NCI-H748 (cell line): ENCODE results near the gene SLIT1.

ENCODE experiments used
- DNase-seq: peaks from one replicate; lab custom pipeline; 2025; ENCODE audit not compliant: unreplicated experiment; lab: John Stamatoyannopoulos, UW

Gene SLIT1

GRCh38 chr10:97066877-97067555 lies 118.7 kb downstream of the SLIT1 start:
- no peak for DNase-seq

DNA sequence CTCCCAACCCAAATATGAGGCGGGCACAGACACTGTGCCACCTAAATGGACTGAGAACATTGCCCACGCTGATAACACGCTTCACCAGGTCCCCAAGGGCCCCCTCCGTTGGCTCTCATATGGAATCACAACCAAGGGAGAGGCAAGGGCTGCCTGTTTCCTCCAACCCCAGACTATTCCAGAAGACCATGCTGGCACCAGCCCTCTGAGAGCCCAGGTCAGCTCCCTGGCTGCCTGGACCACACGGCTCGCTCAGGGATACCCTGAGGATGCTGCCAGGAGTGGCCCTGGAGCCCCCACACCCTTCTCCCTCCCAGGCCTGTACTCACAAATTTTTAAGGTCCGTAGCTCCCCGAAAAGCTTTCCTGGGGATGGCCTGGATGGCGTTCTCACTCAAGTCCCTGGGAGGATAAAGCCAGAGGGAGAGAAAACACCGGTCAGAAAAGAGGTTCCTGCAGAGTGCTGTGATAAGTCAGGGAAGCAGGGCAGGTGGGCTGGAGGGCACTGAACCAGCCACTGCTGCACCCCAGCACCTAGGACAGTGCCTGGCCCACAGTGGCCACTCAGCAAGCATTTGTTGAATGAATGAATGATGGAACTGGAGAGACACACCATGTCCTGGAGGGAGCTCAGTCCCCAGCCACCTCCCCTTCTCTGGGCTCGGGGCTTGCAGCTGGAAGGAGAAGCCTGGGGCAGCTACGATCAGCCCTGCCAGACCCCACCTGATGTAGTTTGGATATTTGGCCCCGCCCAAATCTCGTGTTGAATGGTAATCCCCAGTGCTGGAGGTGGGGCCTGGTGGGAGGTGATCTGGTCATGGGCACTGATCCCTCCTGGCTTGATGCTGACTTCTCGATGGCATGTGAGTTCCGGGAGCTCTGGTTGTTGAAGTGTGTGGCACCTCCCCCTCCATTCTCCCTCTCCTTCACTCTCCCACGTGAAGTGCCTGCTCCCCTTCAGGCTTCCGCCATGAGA lies 119.8 kb downstream of the SLIT1 start:
- no peak for DNase-seq

- DNase-seq: no peak
Measured at GRCh38 chr10:97065128-97065527, 120.6 kb downstream of the SLIT1 start.

GRCh38 chr10:97063983-97064837 lies 121.5 kb downstream of the SLIT1 start:
- no peak for DNase-seq

- no peak for DNase-seq
Measured at GRCh38 chr10:97063271-97063982, 122.3 kb downstream of the SLIT1 start.

DNA sequence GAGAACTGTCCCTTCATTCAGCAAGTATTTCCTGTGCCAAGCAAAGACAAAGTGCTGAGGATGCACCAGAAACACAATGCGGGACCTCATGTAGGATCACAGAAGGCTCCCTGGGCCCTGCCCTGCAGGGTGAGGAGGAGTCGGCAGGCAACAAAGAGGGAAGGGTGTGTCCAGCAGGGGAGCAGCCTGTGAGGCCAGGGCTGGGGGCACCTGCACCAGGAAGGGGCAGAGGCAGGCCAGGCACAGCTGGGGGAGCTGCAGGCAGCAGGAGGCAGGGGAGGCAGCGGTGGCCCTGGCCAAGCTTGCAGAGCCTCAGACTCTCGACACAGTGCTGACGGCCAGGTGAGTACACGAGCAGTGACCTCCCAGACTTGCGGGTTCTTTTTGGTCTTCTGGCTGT lies 123.3 kb downstream of the SLIT1 start:
- no peak for DNase-seq

- no peak for DNase-seq
Measured at GRCh38 chr10:97062046-97062445, 123.7 kb downstream of the SLIT1 start.

DNA sequence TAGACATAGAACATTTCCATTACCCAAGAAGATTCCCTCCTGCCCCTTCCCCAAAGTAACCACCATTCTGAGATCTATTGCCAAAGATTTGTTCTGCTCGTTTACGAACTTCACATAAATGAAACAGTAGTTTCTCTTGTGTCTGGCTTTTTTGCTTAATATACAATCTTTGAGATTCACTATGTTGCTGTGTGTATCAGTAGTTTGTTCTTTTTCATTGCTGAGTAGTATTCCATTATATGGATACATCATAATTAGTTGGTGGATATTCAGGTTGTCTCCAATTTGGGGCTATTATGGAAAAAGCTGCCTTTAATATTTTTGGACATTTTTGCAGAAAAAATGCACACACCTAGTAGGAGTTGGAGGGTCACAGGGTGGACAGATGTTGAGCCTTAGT lies 124.3 kb downstream of the SLIT1 start:
- no peak for DNase-seq

DNA sequence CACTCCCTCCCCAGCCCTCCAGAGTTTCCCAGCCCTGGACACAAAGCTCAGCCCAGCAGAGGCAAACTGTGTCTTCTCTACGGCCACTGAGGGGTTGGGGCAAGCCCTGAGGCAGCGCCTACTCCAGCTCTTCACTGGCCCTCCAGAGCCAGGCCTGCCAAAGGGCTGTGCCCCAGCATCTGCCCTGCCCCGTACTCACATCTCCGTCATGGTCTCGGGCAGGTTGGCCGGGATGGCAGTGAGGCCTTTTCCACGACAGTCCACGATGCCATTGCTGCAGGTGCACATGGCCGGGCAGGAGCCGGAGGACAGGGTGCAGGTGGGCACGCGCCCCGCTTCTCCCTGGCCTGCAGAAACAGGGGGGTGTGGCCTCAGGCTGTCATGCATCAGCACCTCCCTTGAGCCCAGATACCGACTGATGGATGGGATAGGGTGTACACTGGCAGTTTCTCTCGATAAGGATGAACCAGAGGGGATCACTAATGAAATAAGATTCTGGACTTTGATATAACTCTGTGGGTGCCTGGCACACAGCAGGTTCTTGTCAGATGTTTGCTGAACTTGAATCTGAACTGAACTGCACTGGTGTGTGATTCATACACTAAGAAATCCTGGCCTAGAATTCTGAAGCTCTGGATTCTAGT lies 125.2 kb downstream of the SLIT1 start:
- DNase-seq: no peak

DNA sequence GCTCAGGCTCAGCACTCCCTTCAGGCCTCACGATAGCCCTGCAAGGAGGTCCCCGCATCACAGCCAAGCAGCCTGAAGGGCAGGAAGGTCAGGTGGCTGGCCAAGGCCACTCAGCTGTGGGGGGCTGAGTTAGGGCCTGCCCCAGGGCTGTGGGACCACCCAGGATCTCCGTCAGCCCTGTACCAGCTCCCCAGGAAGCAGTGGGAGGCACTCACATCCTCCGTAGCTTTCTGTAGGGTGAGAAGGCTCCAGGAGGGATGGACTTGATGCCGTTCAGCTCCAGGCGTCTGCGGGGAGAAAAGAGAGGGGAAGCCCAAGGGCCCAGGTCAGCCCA lies 125.9 kb downstream of the SLIT1 start:
- no peak for DNase-seq

GRCh38 chr10:97059006-97059871 lies 126.5 kb downstream of the SLIT1 start:
- DNase-seq: no peak

DNA sequence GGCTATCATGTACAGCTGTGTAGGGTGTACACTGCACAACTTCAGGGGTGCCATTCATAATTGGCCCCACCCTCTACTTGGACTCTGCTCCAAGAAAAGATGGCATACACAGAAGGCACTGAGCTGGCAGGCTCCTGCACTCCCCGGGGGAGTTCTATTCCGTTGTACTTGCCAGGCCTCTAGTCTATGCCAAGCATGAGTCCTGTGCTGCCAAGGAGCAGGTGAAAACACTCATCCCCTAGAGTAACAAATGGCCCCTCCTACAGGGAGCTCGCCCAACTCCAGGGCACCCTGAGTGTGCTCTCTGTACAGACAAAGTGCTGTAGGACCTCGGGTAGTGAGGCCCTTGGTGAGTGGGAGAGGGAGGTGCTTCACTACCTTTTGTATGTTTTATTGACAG lies 127.2 kb downstream of the SLIT1 start:
- DNase-seq: no peak

- no peak for DNase-seq
Measured at GRCh38 chr10:97057491-97058235, 128.1 kb downstream of the SLIT1 start.

- DNase-seq: no peak
Measured at GRCh38 chr10:97056003-97056630, 129.6 kb downstream of the SLIT1 start.

- peak; percentile 40 for DNase-seq
Measured at GRCh38 chr10:97053276-97053675, 132.5 kb downstream of the SLIT1 start.

GRCh38 chr10:97050956-97051496 lies 134.7 kb downstream of the SLIT1 start:
- no peak for DNase-seq

- no peak for DNase-seq
Measured at GRCh38 chr10:97050205-97050745, 135.5 kb downstream of the SLIT1 start.

- DNase-seq: no peak
Measured at GRCh38 chr10:97049670-97050069, 136.1 kb downstream of the SLIT1 start.
